ENCODE measurements around the gene VCL.

DNA sequence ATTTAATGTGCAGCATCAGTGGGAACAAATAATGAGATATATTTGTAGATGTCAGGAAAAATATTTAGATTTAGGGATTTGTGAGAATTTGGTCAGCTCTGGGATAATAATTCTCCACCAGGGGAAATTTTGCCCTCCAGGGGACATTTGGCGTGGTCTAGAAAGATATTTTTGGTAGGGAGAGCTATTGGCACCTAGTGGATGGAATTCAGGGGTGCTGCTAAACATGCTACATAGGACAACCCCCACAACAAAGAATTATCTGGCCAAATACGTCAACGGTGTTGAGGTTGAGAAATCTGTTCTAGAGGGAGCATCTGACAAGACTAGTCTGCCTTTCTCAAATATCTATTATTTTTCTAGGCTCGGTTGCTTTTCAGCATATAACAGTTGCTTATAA, 155.2 kb downstream of the VCL start:
- no peak for TF ChIP-seq EZH2 (IDR thresholded peaks at IDR 0.05; ENCODE audit: low read length, unreplicated experiment)
- TF ChIP-seq, protein P1, sequence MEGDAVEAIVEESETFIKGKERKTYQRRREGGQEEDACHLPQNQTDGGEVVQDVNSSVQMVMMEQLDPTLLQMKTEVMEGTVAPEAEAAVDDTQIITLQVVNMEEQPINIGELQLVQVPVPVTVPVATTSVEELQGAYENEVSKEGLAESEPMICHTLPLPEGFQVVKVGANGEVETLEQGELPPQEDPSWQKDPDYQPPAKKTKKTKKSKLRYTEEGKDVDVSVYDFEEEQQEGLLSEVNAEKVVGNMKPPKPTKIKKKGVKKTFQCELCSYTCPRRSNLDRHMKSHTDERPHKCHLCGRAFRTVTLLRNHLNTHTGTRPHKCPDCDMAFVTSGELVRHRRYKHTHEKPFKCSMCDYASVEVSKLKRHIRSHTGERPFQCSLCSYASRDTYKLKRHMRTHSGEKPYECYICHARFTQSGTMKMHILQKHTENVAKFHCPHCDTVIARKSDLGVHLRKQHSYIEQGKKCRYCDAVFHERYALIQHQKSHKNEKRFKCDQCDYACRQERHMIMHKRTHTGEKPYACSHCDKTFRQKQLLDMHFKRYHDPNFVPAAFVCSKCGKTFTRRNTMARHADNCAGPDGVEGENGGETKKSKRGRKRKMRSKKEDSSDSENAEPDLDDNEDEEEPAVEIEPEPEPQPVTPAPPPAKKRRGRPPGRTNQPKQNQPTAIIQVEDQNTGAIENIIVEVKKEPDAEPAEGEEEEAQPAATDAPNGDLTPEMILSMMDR (conservative IDR thresholded peaks at IDR 0.05; ENCODE audit: low read depth, low read length) = peak; percentile 87
